ENCODE results near the gene FAM229B.

DNA sequence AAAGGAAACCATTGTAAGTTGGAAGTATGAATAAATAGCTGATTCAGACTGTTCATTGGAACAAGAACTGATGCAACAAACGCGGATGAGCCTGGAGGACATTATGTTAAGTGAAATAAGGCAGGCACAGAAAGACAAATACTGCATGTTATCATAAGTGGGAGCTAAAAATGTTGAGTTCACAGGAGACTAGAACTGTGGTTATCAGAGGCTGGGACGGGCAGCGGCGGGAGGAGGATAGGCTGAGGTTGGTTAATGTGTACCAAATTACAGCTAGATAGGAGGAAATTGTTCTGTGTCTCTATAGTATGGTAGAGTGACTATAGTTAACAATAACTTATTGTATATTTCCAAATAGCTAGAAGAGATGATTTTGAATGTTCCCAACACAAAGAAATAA lies 40.8 kb downstream of the FAM229B start:
- TF ChIP-seq, protein P1, sequence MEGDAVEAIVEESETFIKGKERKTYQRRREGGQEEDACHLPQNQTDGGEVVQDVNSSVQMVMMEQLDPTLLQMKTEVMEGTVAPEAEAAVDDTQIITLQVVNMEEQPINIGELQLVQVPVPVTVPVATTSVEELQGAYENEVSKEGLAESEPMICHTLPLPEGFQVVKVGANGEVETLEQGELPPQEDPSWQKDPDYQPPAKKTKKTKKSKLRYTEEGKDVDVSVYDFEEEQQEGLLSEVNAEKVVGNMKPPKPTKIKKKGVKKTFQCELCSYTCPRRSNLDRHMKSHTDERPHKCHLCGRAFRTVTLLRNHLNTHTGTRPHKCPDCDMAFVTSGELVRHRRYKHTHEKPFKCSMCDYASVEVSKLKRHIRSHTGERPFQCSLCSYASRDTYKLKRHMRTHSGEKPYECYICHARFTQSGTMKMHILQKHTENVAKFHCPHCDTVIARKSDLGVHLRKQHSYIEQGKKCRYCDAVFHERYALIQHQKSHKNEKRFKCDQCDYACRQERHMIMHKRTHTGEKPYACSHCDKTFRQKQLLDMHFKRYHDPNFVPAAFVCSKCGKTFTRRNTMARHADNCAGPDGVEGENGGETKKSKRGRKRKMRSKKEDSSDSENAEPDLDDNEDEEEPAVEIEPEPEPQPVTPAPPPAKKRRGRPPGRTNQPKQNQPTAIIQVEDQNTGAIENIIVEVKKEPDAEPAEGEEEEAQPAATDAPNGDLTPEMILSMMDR (IDR thresholded peaks at IDR 0.05): no peak
- no peak for TF ChIP-seq POLR2A (IDR thresholded peaks at IDR 0.05)

Data from esophagus squamous epithelium (tissue), 4 donors.